Stimulated activated CD8-positive, alpha-beta memory T cell treated with anti-CD3 and anti-CD28 coated beads, Interleukin-12 subunit alpha, Interleukin-12 subunit beta, amount 100 ng/mL, for 4 hours (primary cell): Measurements from ENCODE around the gene PTPRN2.

Source experiments
- DNase-seq: peaks from one replicate; pipeline ENCODE4 v3.0.0-alpha.2; 2020; ENCODE audit warnings: low read depth

PTPRN2 gene

DNA sequence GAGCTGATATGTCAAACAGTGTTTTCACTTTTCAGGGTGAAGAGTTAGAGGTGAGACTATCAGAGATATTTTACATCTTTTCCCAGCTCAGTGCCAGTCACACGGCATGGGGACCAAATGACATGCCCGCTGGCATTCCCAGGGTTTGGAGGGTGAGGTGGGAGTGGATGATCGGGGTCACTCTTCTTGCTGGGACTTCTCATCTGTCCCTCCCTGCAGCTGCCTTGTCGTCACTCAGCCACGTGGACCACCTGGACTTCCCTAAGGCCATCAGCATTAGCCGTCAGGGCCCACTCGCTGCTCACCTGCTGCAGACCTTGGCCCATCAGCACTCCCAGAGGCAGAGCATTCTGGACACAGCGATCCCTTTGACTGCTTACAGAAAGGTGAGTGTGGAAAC is 949.1 kb downstream of the PTPRN2 start:
- no peak for DNase-seq

DNA sequence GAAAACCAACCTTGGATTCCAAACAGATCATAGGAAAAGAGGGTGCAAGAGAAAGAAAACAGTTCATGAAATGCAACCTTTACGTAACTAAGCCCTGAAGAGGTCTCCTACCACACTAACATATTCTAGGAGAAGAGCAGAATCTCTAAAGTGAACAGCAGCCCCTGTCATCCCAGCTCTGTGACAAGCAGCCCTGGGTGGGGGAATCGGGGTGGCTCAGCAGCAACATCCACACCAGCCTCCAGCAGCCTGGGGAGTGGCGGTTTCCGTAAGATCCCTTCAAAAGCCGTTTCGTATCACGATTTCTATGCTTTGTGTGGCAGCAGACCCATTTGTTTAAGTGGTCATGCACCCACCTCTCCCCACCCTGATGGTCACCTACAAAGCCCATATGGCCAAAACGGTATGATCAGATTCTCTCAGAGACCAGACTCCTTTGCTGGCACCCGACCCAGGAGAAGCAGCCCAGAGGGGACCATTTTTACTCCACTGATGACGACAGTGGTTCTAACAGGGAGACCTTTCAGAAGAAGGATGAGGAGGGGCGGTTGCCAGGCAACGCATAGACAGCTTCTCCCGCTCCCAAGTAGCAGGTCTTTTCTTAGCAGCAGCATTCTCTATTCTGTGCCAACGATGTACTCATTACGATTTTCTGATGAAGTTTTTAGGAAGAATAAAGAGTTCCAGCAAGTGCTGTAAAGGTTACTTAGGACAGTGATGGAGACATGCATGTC is 950.2 kb downstream of the PTPRN2 start:
- DNase-seq = no peak

DNA sequence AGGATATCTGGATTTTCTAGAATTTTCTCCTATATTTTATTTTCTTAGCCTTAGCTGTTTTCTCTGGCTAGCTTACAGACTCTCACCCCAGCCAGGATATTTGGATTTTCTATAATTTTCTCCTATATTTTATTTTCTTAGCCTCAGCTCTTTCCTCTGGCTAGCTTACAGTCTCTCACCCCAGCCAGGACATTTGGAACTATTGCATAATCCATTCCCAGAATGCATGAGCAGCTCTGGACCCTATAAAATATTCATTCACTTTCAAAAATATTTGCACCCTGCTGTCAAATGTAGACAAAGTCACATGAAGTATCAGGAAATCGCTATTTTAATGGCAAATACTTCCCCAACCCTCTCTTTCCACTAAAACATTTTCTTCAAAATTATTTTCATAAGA is 952.0 kb downstream of the PTPRN2 start:
- no peak for DNase-seq

DNA sequence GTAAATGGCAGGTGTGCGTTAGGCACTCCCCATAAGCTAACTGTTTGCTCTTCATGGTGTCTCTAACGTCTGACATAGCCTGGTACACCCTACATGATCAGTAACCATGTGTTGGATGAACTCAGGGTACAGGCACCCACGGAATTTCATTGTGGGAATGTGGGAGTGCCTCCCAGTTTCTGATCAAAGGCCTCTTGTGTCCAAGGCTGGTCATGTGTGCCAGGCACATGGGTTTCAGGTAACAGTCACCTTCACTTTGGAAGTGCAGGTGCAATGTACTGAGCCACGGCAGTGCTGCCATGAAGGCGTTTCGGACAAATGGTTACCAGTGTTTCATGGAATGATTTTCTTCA is 952.5 kb downstream of the PTPRN2 start:
- no peak for DNase-seq

DNA sequence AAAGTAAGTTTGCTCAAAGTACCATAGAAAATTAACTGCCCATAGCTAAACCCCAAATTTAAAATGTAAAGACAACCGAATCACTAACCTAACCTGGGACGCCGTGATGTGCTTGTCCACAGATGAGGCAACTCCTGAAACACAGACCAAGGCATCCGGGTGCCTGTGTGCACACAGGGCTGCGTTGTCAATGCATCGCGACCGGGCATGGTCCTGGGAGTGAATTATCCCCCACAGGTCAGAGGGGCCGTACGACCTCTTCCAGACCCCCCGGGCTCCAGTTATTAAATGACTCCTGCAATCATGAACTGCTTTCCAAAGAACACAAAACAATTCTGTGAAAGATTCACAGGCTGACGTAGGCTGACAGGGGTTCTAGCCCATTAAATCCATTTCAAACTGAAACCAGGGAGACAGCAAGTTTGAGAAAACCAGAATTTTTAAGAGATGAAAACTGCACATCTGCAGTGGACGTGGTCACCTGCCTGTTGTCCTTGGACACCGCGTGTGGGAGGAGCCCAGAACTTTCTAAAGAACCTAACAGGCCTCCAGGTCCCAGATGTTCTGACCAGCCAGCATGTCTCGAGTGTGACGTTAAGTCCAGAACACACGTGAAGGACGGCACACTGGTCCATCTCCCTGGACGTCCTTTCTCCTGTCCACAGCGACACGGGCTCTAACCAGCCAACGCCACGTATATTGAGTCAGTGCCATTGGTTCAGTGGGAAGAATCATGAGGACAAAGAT is 953.0 kb downstream of the PTPRN2 start:
- no peak for DNase-seq

DNA sequence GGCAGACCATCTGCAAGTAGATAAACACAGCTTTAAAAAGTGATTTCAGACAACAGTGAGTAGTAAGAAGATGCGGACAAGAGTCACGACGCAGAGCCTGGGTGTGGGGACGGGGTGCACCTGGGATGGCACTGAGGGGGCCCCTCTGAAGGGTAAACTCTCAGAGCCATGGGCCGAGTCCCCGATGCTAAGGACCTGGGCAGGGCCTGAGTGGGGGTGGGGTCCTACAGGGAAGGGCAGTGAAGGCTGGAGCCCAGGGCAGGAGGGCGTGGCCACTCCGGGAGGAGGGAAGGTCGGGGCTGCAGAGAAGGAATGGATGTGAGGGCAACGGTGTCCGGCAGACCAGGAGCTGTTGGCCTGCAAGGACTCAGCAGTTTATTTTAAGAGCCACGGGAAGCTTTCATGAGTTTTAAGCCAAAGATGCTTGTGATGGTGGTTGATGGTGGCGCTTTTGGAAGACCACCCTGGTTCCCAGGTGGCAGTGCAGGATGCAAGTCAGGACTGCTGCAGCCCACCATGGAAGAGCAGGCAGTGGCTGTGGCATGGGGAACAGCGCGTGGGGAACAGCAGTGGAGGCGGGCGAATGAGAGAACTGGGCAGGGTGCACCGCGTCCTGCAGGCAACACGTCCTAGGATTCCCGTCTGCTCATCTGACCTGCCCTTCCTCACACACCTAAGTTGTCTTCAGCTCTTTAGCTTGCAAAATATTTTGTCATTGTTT is 954.0 kb downstream of the PTPRN2 start:
- no peak for DNase-seq

DNA sequence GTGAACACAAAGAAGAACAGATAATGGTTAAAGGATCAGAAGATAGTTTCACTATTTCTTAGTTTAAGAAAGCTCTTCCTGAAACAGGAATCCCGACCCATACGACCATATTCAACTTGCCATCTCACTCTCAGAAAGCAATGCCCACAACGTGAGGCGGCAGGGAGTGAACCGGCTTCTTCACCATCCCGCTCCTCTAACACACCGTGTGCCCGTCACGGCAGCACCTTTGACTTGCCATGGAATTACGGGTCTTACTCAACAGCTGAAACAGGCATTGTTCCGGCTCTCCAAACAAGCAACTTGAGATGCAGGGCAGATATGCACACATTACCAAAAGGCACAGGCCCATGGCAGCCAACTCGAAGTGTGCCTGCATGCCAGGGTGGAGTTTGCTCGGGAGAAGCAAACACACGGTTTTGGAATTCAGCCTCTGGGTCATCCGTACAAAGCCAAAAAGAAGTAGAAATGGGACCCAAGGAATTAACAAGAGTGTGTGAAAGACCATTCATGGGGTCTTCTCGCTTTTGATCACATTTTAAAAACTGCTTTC is 957.2 kb downstream of the PTPRN2 start:
- DNase-seq = no peak

DNA sequence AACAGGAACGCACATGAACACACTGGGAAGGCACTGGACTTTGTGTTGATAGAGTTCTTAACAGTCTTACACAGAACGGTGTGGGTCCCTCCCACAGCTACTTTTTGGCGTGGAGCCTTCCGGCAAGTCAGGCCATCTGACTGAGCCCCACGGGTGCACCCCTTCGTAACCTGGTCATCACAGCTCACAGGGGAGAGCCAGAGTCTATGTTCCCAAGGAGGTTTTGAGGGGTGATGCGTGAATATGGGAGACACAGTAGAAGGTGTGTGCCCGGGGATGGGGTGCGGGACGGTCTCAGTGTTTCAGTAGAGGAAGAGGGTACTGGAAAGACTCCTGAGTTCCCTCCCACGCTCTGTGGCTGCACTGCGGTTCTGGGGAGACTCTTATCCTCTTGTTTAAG is 959.2 kb downstream of the PTPRN2 start:
- DNase-seq = no peak

DNA sequence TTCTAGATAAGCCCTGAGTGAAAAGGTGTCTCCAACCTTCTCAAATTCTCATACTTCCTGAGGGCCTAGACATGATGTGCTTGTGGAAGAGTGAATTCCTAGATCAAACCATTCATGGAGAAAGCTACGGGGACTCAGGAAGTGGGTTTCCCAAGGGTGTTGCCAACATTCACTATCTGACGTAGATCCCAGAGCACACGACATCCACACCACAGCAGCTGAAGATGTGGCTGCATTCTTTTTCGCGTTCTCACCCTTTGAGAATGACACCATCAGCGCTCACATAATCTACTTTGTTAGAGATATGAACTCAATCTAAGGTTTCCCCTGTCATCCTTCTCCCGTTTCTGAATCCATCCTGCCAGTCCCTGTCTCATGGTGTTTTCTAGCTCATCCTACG is 960.0 kb downstream of the PTPRN2 start:
- DNase-seq = no peak

DNA sequence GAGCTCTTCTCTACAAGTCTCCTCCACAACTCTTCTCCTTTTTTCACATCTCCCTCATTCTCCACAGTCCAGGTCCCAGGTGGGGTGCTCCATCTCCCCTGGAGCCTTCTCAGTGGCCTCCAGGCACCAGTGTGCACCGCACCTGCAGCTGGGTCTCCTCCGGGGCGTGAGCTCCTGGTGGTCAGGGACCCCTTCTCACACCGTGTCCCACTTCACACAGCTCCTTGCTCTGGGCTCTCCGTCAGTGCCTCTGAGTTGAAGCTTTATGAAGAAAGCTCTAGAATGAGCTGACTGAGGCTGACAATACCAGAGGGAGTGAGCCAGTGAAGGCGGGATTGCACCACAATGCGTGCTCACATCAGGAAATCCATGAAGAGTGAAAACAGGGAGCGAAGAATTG is 960.6 kb downstream of the PTPRN2 start:
- no peak for DNase-seq

DNA sequence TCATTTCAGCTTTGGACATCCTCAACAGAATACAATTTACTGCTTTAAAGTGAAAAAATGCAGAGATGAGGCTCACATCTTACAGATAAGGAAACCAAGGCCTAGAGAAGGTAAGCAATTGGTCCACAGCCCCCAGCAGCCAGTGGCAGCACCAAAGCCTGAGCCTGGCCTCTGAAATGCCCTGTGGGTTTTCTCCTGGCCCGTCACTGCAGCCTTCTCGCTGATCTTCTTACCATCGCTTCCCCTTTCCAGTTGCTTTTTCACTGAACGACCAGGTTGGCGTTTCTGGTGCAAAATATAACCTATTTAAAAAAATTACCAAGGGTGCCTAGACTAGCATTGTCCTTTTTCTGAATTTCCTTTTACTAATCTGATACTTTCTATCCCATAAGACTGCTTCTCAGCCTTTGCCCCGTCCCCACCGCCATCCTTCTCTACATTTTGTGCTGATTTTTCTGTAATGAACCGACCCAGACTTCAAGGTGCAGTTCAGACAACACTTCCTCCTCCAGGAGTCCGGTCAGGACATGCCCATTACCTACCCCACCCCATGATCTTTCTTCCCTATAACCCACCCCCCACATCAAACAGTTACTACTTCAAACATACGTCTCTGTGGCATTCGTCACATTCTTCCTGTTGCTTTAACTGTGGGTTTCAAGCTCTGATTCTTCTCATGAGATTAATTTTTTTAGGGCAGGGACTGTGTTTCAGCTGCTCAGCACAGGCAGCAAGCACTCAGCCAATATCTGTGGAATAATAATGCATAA is 961.5 kb downstream of the PTPRN2 start:
- no peak for DNase-seq

DNA sequence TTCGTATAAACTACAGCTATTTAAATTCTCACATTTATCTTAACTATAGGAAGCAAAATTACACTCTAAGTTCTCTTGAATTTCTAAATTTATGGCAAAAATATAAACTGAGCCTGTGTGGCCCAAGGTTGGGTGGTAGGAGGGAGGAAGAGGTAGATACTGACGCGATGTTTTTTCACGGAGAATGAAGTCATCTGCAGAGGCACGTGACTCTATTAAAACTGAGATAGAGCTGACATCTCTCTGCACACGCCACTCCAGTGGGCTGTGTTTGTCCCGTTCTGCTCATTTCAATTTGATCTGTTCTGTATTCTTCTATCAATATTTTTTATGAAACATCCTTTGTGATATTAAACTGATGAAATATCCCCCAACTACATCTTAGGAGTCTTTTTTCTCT is 964.1 kb downstream of the PTPRN2 start:
- DNase-seq = no peak

DNA sequence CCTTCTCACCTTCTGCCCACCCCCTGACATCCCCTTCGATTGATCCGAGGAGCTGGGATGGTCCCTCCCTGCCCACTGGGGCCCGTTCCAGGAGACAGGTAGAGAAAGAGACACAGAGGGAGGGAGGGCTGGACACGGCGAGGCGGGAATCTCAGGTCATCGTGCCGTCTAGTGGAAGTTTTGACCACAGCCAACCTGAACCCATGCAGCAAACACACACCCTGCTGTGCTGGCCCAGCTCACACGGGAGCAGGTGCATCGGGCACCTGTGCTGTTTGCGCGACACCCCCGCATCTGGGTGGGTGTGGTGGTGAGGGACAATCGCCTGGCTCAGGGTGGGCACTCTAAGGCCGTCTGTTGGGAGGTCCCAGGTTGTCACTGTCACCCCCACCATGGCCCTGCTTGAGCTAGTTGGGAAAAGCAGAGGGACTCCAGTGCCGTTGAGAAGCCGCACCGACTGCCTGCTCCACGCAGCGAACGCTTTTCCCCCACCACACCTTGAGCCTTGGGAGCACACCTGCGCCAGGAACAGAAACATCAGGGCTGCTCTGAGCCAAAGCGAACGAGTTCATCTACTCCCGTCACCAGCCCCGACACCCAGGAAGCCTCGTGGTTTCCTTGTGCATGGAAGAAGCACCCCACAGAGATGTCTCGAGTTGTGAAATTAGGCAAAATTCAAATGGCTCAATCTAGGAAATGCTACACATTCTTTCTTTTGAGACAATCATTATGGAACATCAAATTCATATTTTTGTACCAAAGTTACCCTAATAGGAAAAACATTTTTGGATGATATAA is 965.0 kb downstream of the PTPRN2 start:
- DNase-seq = no peak

DNA sequence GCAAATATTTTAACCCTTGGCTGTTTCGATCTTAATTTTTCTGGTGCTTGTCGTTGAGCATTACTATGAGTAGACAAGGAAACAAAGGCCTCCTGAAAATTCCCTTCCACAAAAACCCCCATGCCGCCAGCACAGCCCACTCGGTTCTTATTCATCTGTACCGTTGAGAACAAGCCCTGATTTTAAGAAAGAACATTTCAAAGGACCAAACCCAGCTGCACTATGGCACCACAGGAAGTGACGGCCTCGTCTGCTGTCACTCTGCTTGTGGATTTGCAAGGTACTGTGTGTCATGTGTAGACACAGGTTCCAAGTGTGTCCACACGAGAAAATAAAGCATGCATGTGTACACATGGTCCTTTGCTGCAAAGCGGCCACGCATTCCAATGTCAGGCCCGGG is 965.6 kb downstream of the PTPRN2 start:
- DNase-seq = no peak

DNA sequence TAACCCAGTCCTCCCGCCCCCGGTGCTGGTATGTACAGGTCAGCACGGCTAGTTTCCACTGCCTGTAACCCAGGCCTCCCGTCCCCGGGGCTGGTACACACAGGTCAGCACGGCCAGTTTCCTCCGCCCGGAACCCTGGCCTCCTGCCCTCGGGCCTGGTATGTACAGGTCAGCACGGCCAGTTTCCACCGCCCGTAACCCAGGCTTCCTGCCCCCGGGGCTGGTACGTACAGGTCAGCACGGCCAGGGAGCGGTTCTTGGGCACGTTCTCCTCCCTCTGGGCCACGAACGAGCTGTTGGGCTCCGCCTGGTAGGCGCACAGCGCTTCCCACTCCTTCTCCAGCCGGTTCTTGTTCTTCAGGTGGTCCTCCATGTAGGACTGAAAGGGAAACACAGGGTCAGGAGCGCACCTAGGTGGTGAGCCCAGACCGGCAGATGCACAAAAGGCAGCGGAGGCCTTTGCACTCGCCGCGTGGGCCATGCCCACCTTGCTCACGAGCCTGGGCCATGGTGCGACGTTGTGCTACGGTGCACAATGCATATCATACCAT is 966.4 kb downstream of the PTPRN2 start:
- no peak for DNase-seq

DNA sequence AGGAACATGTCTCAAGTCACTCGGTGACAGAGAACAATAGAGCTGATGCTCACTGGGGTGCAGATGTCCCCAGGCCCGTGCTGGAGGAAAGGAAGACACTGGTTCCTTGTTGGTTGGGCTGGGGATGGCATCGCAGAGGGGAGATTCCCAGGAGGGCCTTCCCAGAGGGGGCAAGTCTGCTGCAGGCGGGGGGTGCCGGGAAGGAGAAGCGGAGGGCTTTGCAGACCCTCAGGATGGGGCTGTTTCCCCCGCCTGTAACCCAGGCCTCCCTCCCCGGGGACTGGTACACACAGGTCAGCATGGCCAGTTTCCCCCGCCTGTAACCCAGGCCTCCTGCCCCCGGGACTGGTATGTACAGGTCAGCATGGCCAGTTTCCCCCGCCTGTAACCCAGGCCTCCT is 967.0 kb downstream of the PTPRN2 start:
- DNase-seq = no peak

DNA sequence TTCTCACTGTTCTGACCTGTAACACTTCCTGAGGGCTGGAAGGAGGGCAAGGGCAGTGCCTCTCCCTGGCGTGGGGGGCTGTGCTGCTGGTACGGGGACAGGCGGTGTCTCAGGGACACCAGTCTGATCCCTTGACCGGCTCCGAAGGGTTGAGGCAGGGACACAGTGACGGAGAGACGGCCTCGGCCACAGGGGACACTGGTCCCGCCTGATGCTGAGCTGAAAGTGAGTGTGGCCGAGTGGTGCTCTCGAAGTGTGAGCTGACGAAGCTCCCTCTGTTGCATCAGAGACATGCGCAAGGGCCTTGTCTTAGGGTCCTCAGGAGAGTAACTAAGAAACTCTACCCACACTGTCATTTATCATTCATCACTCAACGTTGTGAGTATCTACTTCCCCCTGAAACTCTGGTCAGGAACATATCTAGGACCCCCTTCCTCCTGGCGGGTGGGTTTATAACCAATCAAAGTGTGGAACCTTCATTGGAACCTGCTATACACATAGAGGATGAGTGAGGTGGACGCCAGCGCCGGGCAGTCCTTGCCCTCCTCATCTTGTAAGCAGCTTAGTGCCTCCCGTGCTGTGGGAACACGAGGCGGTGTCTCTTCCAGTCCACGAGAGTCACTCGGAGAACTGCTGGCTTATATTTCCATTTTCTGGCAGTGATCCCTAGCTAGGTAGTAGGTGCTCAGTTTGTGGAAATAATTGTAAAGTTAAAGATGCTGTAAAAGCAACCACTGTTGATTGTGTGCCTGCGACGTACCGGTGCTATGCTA is 967.7 kb downstream of the PTPRN2 start:
- DNase-seq = no peak

DNA sequence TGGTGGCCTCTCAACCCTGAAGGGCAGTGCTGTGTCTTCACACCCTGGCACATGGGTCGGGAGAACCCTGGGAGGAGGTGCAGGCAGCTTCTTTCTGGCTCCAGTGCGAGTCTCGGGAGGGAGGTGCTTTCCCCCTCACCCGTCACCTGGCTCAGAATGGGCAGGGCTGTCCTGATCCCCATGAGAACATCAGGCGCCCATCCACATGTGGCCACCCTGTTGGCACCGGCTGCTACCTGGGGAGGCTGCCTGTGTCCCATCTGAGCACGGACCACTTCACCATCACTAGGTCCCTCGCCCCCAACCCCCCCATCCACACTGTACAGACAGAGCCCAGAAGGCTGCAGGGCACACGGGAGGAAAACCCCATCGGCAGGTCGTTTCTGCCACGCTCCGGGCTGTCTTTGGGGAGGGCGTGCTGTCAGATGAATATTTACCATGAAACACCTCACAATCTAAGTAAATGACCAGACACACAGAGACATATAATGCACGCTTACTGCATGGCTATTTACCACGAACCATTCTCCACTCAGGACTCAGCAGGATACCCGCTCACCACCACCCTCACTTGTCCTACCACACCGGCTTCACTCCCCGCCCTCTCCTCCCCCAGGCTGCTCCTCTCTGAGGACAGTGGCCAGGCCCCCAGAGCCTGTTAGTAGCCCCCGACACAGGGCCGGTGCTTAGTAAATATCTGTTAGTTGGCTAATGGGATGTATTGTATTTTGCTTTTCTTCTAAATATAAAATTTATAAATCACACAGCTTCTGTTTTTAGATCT is 968.6 kb downstream of the PTPRN2 start:
- DNase-seq = no peak

DNA sequence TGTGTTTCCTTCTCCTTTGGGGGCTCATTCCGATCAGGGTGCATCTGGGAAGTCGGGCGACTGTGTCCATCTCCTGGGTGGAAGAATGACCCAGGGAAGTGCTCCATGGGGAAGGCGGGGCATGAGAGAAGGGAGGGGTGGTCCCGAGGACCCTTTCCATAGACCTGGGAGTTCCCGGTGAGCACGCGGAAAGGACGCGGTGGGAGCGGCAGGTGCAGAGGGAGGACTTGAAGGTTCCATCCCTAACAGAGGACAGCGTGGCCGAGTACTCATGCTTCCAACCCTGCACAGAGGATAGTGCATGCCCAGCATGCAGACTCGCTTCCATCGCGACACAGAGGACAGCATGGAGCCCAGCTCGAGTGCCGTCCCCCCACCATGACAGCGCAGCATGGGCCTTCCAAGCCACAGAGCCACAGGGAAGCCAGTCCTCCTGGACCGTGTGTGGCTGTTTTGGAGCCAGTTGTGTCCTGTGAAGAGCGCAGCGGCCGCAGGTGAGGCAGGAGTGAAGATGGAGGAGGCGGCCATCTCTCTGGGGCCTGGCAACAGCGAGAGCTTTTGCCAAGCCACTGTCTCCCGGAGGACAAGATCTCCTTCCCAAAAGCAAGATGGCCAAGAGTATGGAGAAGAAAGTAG is 969.4 kb downstream of the PTPRN2 start:
- DNase-seq = no peak
